ENCODE measurements around the gene NTNG2.
A peak's percentile ranks its signal among the peaks of the same experiment; 100 is the strongest.

Gene NTNG2

DNA sequence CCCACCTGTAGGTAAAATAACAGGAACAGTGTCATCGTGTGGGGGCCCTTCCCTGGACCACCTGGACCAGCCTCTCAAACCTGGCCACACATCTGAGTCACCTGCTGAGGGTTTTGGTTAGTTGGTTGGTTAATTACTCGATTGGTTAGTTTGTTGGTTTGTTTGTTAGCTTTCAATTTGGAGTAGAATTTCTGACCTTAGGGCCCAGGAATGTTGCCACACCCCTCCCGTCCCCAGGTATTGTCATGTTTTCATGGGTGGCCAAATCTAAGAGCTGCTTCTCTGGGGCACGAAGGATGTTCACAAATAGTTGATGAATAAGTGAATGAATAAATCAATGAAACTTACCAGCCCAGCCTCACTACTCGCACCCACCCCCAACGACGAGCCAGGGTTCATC lies 21.9 kb downstream of the NTNG2 start:
- Mint-ChIP-seq H3K36me3 (ENCODE audit: insufficient read depth) (no peaks in the 10 kb centered on the region), H3K9me3 (no peaks in the 10 kb centered on the region), H3K4me3 (no peak overlapping the region), H3K27ac (ENCODE audit: low read depth) (peak overlapping the region; percentile 51), H3K27me3 (peaks cover 41% of the 10 kb centered on the region), H3K4me1 (no peaks in the 10 kb centered on the region)
- ATAC-seq (replicated peaks; ENCODE audit: extremely low read depth, poor library complexity, severe bottlenecking) (no peak), DNase-seq (ENCODE audit: low spot score in 2 of 2) (no peak)

DNA sequence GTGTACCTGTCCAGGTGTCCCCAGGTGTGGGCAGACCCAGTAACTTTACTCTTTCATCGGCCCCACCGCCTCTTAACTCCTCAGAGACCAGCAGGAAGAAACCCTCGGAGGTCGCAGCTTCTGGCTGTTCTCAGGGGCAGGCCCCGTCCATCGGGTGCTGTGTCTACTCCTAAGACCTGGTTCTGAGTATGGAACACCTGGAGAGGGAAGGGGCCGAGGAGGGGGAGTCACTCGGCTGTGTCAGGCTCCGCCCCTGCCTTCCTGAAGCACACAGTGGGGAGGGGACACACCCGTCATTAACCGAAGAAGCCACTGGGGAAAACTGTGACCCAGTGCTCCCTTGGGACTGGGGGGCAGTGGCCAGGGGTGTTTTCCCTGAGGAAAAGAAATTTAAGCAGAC lies 22.3 kb downstream of the NTNG2 start:
- no peaks in the 10 kb centered on the region for H3K36me3 Mint-ChIP-seq (ENCODE audit: insufficient read depth)
- no peaks in the 10 kb centered on the region for H3K9me3 Mint-ChIP-seq
- no peak overlapping the region for H3K4me3 Mint-ChIP-seq
- H3K4me1 Mint-ChIP-seq = no peaks in the 10 kb centered on the region
- DNase-seq (ENCODE audit: low spot score in 2 of 2) (no peak), ATAC-seq (replicated peaks; ENCODE audit: extremely low read depth, poor library complexity, severe bottlenecking) (no peak)
- H3K27ac Mint-ChIP-seq (ENCODE audit: low read depth) = no peak overlapping the region
- peaks cover 41% of the 10 kb centered on the region for H3K27me3 Mint-ChIP-seq

DNA sequence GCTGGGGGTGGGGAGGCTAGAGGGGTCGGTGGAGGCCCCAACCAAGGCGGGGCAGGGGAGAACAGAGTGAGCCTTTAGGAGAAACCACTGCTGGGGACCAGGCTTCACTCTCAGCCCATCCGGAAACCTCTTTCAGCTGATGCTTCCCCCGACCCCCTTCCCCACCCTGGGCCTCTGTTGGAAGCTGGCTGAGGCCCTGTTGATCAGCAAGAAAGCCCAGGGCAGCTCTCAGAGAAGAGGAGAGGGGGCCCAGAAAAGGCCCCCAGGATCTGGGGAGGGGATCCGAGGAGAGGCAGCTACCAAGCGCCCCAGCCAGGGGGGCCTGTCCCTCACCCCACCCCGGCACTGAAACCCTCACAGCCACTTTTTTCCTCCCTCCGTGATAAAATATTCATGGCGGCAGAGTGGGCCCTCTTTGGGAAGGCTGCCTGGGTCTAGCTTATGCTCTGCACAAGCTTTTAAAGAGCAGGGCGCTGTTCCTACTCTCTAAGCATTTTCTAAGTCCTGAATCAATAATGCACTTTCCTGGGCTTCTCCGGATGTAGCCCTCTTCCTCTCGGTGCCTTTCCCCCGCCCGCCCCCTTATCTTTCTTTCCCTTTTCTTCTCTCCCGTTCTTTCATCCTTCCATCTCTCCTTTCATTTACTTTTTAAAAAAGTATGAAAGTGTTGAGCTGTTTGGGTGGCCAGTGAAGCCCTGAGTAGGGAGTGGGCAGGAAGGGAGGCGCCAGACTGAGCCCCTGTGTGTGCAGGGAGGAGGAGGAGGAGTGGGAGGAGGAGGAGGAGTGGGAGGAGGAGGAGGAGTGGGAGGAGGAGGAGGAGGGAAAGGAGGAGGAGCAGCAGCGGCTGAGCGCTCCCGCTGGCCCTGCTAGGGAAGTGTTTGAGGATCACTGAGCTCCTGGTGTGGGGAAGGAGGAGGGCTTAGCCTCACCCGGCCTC lies 23.5 kb downstream of the NTNG2 start:
- no peaks in the 10 kb centered on the region for H3K9me3 Mint-ChIP-seq
- no peaks in the 10 kb centered on the region for H3K36me3 Mint-ChIP-seq (ENCODE audit: insufficient read depth)
- H3K27me3 Mint-ChIP-seq = peaks cover 41% of the 10 kb centered on the region
- DNase-seq (ENCODE audit: low spot score in 2 of 2) (no peak), ATAC-seq (replicated peaks; ENCODE audit: extremely low read depth, poor library complexity, severe bottlenecking) (no peak)
- H3K4me3 Mint-ChIP-seq = no peak overlapping the region
- no peak overlapping the region for H3K27ac Mint-ChIP-seq (ENCODE audit: low read depth)
- no peaks in the 10 kb centered on the region for H3K4me1 Mint-ChIP-seq

DNA sequence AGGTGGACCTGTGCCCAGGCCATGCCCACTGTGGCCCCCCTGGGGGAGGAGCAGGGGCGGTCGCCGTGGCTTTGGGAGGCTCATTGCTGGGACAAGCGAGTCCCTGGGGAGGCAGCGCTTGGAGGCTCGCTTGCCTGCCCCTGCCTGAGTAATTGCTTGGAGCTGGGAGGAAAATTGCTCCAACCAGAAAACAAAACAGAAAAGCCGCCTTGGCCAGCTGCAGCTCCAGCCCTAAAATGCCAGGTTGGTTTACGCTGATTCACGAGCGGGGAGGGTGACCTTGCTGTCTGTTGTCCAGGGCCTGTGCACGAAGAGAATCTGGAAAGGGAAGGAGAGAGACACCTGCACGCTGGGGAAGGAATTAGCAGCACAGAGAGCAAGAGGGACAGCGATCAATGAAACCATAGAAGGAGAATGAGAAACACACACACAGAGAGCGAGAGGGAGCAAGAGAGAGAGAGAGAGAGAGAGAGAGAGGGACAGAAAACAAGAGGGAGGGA lies 25.3 kb downstream of the NTNG2 start:
- H3K27ac Mint-ChIP-seq (ENCODE audit: low read depth) = no peak overlapping the region
- ATAC-seq (replicated peaks; ENCODE audit: extremely low read depth, poor library complexity, severe bottlenecking) (no peak), DNase-seq (ENCODE audit: low spot score in 2 of 2) (no peak)
- H3K4me1 Mint-ChIP-seq = no peaks in the 10 kb centered on the region
- no peak overlapping the region for H3K4me3 Mint-ChIP-seq
- H3K9me3 Mint-ChIP-seq = no peaks in the 10 kb centered on the region
- peaks cover 44% of the 10 kb centered on the region for H3K27me3 Mint-ChIP-seq
- no peaks in the 10 kb centered on the region for H3K36me3 Mint-ChIP-seq (ENCODE audit: insufficient read depth)

DNA sequence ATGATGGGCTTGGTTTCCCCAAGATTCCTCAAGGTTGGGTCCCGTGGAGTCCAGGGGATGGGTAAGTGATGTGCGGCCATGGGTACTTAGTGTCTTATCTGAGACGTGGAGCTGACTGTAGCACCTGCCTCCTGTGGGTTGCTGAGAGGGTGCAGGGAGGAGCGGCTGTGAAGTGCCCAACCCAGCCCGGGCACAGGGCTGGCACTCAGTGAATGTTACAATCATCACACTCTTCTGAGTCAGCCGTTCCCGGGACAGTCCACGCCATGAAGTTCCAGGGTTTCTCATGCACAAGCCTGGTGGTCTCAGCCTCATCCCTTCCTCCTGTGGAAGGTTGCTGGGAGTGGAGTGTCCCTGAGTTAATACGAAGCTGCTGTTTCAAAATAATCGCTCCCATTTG lies 29.1 kb downstream of the NTNG2 start:
- Mint-ChIP-seq H3K36me3 (ENCODE audit: insufficient read depth) (no peaks in the 10 kb centered on the region), H3K4me3 (no peak overlapping the region), H3K27ac (ENCODE audit: low read depth) (no peak overlapping the region), H3K27me3 (peaks cover 25% of the 10 kb centered on the region), H3K9me3 (no peaks in the 10 kb centered on the region), H3K4me1 (no peaks in the 10 kb centered on the region)
- ATAC-seq (replicated peaks; ENCODE audit: extremely low read depth, poor library complexity, severe bottlenecking) (no peak), DNase-seq (ENCODE audit: low spot score in 2 of 2) (no peak)

DNA sequence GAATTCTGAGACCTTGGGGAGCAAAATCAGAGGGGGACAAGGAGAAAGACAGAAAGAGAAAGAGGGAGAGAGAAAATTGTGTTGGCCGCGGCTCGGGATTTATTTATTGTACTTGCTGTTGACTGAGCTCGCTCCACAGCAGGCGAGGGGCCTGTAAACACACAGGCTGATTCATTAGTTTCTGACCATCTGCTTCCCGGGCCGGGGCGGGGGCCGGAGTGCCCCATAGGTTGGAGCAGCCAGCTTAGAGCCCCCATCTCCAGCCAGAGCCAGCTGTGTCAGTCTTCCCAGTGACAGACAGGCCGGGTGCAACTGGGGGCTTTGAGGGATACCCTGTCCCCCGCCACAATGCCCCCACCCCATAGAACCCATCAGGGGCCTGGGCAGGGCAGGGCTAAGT lies 30.9 kb downstream of the NTNG2 start:
- no peak for DNase-seq (ENCODE audit: low spot score in 2 of 2)
- H3K36me3 Mint-ChIP-seq (ENCODE audit: insufficient read depth) = peaks cover 3% of the 10 kb centered on the region
- H3K4me3 Mint-ChIP-seq = no peak overlapping the region
- ATAC-seq (replicated peaks; ENCODE audit: extremely low read depth, poor library complexity, severe bottlenecking) = no peak
- peaks cover 11% of the 10 kb centered on the region for H3K27me3 Mint-ChIP-seq
- H3K9me3 Mint-ChIP-seq = no peaks in the 10 kb centered on the region
- H3K27ac Mint-ChIP-seq (ENCODE audit: low read depth) = no peak overlapping the region
- no peaks in the 10 kb centered on the region for H3K4me1 Mint-ChIP-seq

DNA sequence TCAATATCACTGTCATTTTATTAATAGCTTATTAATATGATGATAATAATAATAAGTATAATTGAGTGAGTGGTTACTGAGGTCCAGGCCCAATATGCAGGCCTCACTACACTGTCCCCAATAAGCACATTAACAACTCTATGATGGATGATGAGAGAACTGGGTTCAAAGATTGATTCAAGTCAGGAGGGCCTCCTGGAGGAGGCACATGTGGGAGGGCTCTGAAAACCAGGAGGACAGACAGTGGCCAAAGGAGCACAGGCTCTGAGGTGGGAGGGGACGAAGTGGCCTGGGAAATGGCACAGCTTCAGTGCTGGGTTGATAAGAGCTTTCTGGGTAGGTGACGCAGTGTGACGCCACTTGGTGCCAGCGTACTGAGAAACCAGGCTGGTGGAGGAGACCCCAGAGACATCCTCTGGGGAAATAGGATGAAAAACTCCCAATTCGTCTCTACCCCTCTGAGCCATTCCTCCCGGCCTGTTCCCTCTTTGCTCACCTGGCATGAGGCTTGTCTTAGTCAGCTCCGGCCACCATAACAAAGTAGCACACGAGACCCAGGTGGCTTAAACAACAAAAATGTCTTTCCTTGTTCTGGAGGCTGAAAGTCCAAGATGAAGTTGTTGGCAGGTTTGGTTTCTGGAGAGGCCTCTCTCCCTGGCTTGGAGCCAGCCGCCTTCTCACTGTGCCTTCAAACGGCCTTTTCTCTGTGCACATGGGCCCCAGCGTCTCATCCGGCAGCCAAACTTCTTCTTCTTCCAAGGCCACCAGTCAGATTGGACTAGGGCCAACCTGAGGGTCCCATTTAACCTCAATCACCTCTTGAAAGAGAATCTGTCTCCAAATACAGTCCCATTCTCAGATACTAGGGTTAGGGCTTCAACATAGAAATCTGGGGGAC lies 31.6 kb downstream of the NTNG2 start:
- no peak for DNase-seq (ENCODE audit: low spot score in 2 of 2)
- Mint-ChIP-seq H3K9me3 (no peaks in the 10 kb centered on the region), H3K36me3 (ENCODE audit: insufficient read depth) (peaks cover 3% of the 10 kb centered on the region), H3K4me1 (no peaks in the 10 kb centered on the region), H3K27me3 (peaks cover 11% of the 10 kb centered on the region), H3K27ac (ENCODE audit: low read depth) (no peak overlapping the region), H3K4me3 (no peak overlapping the region)
- ATAC-seq (replicated peaks; ENCODE audit: extremely low read depth, poor library complexity, severe bottlenecking) = no peak

DNA sequence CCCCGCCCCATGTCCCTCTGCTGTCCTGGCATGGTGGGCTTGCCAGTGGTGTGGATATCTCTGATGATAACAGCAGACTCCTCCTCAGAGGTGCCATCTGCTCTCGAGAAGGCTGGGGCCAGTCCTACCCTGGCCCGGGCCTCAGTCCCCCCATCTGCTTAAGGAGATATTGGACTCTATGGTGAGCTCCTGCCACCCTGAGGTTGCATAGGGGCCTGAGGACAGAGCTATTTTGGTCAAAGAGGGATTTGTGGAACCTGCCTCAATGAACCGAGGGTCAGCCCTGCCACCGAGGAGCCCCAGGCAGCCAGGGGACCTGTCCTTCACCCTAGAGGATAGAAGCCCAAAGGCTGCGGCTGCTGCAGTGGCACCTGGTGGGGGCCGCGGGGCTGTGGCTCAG lies 32.6 kb downstream of the NTNG2 start:
- Mint-ChIP-seq H3K4me3 (no peak overlapping the region), H3K27ac (ENCODE audit: low read depth) (no peak overlapping the region), H3K9me3 (no peaks in the 10 kb centered on the region), H3K27me3 (peaks cover 11% of the 10 kb centered on the region), H3K36me3 (ENCODE audit: insufficient read depth) (peaks cover 3% of the 10 kb centered on the region), H3K4me1 (no peaks in the 10 kb centered on the region)
- ATAC-seq (replicated peaks; ENCODE audit: extremely low read depth, poor library complexity, severe bottlenecking) (no peak), DNase-seq (ENCODE audit: low spot score in 2 of 2) (no peak)

DNA sequence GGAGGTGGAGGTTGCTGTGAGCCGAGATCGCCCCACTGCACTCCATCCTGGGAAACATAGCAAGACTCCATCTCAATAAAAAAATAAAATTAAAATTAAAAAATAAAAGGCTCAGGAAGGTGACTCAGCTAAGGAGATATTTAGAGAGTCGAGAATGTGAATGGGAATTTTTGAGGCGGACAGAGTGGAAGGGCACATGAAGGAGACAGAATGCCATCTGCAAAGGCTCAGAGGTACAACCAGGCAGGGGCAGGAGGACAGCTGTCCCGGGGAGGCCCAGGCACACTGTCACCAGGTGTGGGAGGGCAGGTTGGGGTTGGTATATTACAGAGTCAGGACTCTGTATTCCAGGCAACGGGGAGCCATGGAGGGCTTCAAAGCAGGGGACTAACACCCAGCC lies 35.5 kb downstream of the NTNG2 start:
- Mint-ChIP-seq H3K36me3 (ENCODE audit: insufficient read depth) (peaks cover 3% of the 10 kb centered on the region), H3K4me1 (no peaks in the 10 kb centered on the region), H3K4me3 (no peak overlapping the region), H3K27ac (ENCODE audit: low read depth) (no peak overlapping the region), H3K27me3 (peaks cover 14% of the 10 kb centered on the region), H3K9me3 (no peaks in the 10 kb centered on the region)
- DNase-seq (ENCODE audit: low spot score in 2 of 2) (no peak), ATAC-seq (replicated peaks; ENCODE audit: extremely low read depth, poor library complexity, severe bottlenecking) (no peak)

DNA sequence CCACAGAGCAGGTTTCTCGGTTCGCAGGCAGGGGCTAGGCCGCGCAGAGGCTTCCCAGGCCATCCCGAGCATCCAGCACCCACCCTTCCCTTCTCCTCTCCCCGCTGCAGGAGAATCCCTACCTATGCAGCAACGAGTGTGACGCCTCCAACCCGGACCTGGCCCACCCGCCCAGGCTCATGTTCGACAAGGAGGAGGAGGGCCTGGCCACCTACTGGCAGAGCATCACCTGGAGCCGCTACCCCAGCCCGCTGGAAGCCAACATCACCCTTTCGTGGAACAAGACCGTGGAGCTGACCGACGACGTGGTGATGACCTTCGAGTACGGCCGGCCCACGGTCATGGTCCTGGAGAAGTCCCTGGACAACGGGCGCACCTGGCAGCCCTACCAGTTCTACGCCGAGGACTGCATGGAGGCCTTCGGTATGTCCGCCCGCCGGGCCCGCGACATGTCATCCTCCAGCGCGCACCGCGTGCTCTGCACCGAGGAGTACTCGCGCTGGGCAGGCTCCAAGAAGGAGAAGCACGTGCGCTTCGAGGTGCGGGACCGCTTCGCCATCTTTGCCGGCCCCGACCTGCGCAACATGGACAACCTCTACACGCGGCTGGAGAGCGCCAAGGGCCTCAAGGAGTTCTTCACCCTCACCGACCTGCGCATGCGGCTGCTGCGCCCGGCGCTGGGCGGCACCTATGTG lies 36.1 kb downstream of the NTNG2 start:
- DNase-seq (ENCODE audit: low spot score in 2 of 2) (no peak), ATAC-seq (replicated peaks; ENCODE audit: extremely low read depth, poor library complexity, severe bottlenecking) (no peak)
- Mint-ChIP-seq H3K4me3 (no peak overlapping the region), H3K9me3 (no peaks in the 10 kb centered on the region), H3K27me3 (peaks cover 14% of the 10 kb centered on the region), H3K27ac (ENCODE audit: low read depth) (no peak overlapping the region), H3K4me1 (no peaks in the 10 kb centered on the region), H3K36me3 (ENCODE audit: insufficient read depth) (peaks cover 3% of the 10 kb centered on the region)

DNA sequence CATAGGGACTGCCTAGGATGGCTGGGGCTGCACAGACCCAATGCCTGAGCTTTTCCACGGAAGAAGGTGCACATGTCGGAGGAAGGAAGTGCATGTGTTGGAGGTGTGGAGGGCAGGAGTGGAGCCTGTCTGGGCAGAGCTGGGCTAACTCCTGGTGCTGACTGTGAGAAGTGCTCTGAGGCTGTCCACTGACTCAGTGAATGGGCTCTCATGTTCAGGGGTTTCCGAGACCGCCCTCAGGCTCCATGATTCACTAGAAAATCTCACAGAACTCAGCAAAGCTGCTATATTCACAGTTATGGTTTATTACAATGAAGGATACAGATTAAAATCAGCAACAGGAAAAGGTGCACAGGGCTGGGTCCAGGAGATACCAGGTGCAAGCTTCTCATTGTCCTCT lies 37.2 kb downstream of the NTNG2 start:
- ATAC-seq (replicated peaks; ENCODE audit: extremely low read depth, poor library complexity, severe bottlenecking) = no peak
- Mint-ChIP-seq H3K9me3 (no peaks in the 10 kb centered on the region), H3K27me3 (peaks cover 20% of the 10 kb centered on the region), H3K4me3 (no peak overlapping the region), H3K27ac (ENCODE audit: low read depth) (no peak overlapping the region), H3K36me3 (ENCODE audit: insufficient read depth) (peaks cover 3% of the 10 kb centered on the region), H3K4me1 (no peaks in the 10 kb centered on the region)
- DNase-seq (ENCODE audit: low spot score in 2 of 2) = no peak

DNA sequence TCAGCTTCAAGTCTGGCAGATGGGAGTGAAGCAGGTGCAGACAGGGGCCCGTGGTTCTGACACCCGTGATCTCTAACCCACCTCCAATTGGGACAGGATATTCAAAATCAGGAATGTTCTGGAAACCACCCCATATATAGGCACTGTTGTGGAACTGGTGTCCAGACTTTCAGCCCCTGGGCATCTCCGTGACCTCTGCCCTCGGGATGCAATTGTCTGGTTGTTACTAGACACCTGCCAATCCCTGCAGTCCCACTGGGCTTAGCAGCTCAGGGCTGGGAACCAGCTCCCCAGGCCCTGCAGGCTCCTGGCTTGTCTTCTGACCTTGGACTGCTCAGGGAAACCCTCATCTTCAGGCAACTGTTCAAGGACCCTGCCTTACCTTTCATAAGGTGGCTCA lies 38.8 kb downstream of the NTNG2 start:
- Mint-ChIP-seq H3K9me3 (no peaks in the 10 kb centered on the region), H3K27me3 (peaks cover 20% of the 10 kb centered on the region), H3K4me1 (no peaks in the 10 kb centered on the region), H3K4me3 (no peak overlapping the region), H3K27ac (ENCODE audit: low read depth) (no peak overlapping the region), H3K36me3 (ENCODE audit: insufficient read depth) (peaks cover 3% of the 10 kb centered on the region)
- ATAC-seq (replicated peaks; ENCODE audit: extremely low read depth, poor library complexity, severe bottlenecking) (no peak), DNase-seq (ENCODE audit: low spot score in 2 of 2) (no peak)
